Aorta (tissue), 5 donors: Measurements from ENCODE around the gene ATP6V1G1. TPM values are rescaled to one million over a fixed set of nuclear protein-coding genes. Genes with fewer than 3 reads are reported as not detected.
A peak's percentile ranks its signal among the peaks of the same experiment; 100 is the strongest.

Source experiments
- ATAC-seq: fragments of 200-7000 bp; cut with Tn5 transposase; one replicate; pipeline ENCODE4 v1.9.1; 2022; ENCODE audit warnings: moderate library complexity; ENCODE audit not compliant: low FRiP score
- DNase-seq, 2 donors: peaks; one replicate each; pipeline ENCODE4 v3.0.0-alpha.2; 2020
- H3K27ac ChIP-seq, 2 donors: one replicate each; pipeline ENCODE4 v1.5.1; 2013; ENCODE audit warnings: low read length in 2 of 2, mild to moderate bottlenecking in 2 of 2, moderate library complexity in 2 of 2, control low read depth in 1 of 2, inconsistent platforms in 1 of 2, low read depth in 1 of 2
- H3K27me3 ChIP-seq, 2 donors: one replicate each; pipeline ENCODE4 v1.6.1; 2013; ENCODE audit warnings: control low read depth in 1 of 2, low read length in 1 of 2, mild to moderate bottlenecking in 1 of 2, moderate library complexity in 1 of 2; ENCODE audit not compliant: insufficient read depth in 2 of 2, control insufficient read depth in 1 of 2
- H3K36me3 ChIP-seq, 2 donors: one replicate each; pipeline ENCODE4 v1.6.1; 2013; ENCODE audit warnings: control low read depth in 1 of 2, low read length in 1 of 2, mild to moderate bottlenecking in 1 of 2; ENCODE audit not compliant: insufficient read depth in 2 of 2, control insufficient read depth in 1 of 2
- H3K4me1 ChIP-seq, 2 donors: one replicate each; pipeline ENCODE4 v1.6.1; 2013; ENCODE audit warnings: low read length in 2 of 2, control low read depth in 1 of 2, mild to moderate bottlenecking in 1 of 2, moderate library complexity in 1 of 2; ENCODE audit not compliant: insufficient read depth in 2 of 2, control insufficient read depth in 1 of 2
- H3K4me3 ChIP-seq, 2 donors: one replicate each; pipeline ENCODE4 v1.5.1; 2013; ENCODE audit warnings: low read length in 2 of 2, control low read depth in 1 of 2, mild to moderate bottlenecking in 1 of 2
- H3K9me3 ChIP-seq: one replicate; pipeline ENCODE4 v1.6.1; 2013; ENCODE audit warnings: mild to moderate bottlenecking, low read length; ENCODE audit not compliant: control insufficient read depth
- WGBS, 2 donors: extraction: QIAGEN DNeasy Blood & Tissue Kit; methylation state at CpG; one replicate each; pipeline ENCODE4 v1.1.7; 2013; 5-methylcytosine and 5-hydroxymethylcytosine counted together
- intact Hi-C, 2 donors: fragments of 100-400 bp; cut with DNase I; formaldehyde crosslinking; loops; one replicate each; pipeline versions ENCODE4 v1.14.2 to v1.15.0; 2022
- polyA plus RNA-seq, 2 donors: library from polyadenylated mRNA; stranded (reverse); fragments of 200-250 nt; gene quantifications; one replicate each; pipeline ENCODE4 v1.2.3, GENCODE V29; 2013
- total RNA-seq, 2 donors: library from RNA; stranded (reverse); fragmentation: NEBNext Ultra II Directional; extraction: Animal tissue kit (Norgen Biotek cat#: 25700); gene quantifications; one replicate each; pipeline ENCODE4 v1.2.1, GENCODE V29; 2021
- donor health status: healthy with polysubstance abuse.
- donor health status: Bipolar disorder and iron deficiency.
- donor health status: DM: no; HTN: no; CAD: no.
- donor health status: DM: no; HTN: no; CAD: no.
- donor health status: DM: yes; HTN: yes; CAD: no.

The ATP6V1G1 gene
- total and polyA plus RNA-seq, 4 donors = 55.8 to 166 (median 83.6) TPM

DNA sequence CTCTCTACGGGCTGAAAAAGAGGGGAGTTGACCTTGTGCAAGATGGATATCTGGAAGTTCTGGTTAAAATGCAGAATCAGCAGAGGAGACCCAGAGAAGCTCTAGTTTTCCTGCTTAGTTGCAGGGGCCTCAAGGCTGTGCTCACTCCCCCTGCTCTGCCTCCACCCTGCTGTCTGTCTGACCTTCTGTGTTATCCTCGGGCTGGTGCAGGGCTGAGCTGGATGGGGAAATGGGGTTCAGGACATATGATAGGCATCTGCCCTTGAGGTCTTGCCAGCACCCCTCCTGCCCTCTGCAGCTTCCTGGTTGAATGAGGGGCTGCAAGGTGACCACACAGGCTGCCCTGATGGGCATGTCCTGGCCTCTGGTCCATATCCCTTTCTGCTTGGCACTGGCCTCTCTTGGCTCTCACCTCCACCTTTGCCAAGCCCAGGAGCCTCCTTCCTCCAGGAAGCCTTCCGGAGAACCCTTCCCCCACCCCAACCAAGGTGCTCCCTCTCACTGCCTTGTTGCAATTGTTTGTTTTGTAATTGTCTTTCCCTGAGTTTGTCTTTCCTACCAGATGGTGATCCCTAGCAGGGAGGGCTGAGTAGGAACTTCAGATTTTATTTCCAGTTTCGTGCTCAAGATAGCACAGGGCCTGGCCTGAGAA is 24.8 kb downstream of the ATP6V1G1 start:
- no peaks in the 10 kb centered on the region for H3K4me1 ChIP-seq
- 38 to 44% methylated on average over 4 of the region's 4 CpGs for WGBS, 2 donors
- H3K9me3 ChIP-seq = no peaks in the 10 kb centered on the region
- DNase-seq (no peak), ATAC-seq (no peak)
- intact Hi-C loops = no loop called here
- no peaks in the 10 kb centered on the region for H3K27me3 ChIP-seq
- H3K4me3 ChIP-seq = peak overlapping the region; percentile 85 to 92
- peak overlapping the region in 1 of 2 donors; percentile 85 for H3K27ac ChIP-seq
- H3K36me3 ChIP-seq = no peaks in the 10 kb centered on the region

DNA sequence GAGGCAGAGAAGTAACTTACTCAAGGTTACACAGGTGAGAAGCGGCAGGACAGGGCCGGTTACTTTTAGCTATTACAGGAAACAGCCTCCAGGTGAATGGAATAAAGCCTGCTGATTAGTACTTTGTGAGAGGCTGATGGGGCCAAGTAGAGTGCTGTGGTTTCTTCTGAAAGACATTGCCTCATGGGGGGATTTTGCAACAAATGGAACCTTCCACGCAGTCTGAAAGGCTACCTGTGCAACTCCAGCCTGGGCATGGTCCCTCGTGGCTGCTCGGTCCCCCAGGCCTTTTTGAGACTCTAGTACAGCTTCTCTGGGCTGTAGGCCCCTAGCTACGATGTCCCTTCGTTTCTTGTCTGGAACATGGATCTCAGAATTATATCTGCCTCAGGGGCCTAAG is 25.5 kb downstream of the ATP6V1G1 start:
- 87 to 89% methylated on average over 7 of the region's 7 CpGs for WGBS, 2 donors
- Histone ChIP-seq H3K4me3 (no peak overlapping the region), H3K4me1 (no peaks in the 10 kb centered on the region), H3K27me3 (no peaks in the 10 kb centered on the region), H3K27ac (no peak overlapping the region), H3K9me3 (no peaks in the 10 kb centered on the region), H3K36me3 (no peaks in the 10 kb centered on the region)
- ATAC-seq (no peak), DNase-seq (no peak)
- intact Hi-C loops = no loop called here

DNA sequence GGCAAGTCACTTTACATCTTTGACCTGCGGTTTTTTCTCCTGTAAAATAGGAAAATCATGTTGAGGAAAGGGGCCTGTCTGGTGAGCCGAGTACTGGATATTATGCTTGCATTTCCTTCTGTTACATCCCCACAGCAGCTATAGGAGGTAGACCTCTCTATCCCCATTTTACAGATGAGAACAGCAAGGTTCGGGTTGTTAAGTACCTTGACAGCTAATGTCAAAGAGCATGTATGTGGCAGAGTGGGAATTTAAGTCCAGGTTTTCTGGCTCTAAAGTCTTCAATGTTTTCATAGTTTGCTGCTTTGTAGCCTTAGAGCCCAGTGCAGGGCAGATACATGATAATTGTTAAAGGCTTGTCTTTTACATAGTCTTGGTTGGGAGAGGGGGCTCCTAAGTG is 26.4 kb downstream of the ATP6V1G1 start:
- DNase-seq (no peak), ATAC-seq (no peak)
- no peak overlapping the region for H3K27ac ChIP-seq
- H3K9me3 ChIP-seq = no peaks in the 10 kb centered on the region
- H3K4me1 ChIP-seq = no peaks in the 10 kb centered on the region
- intact Hi-C loops = no loop called here
- H3K4me3 ChIP-seq = no peak overlapping the region
- H3K36me3 ChIP-seq = no peaks in the 10 kb centered on the region
- WGBS, 2 donors = 63 to 64% methylated on average over 3 of the region's 3 CpGs
- H3K27me3 ChIP-seq = no peaks in the 10 kb centered on the region

DNA sequence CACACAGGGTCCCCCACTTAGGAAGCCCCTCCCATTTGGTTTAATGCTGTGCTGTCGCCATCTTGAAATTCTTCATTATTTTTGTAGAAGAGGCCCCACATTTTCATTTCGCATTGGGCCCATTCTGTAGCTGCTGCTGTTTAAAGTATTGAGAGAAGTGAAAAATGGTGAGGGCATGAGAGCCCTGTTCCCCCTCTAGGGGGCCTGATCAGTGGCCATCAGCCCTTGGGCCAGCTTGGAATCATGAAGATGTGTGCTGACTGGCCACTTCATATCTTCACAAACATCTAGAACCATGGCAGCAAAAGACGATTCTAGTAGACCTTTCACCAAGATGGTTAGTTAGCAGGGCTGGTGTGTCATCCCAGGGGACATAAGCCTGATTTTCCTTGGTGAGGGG is 26.8 kb downstream of the ATP6V1G1 start:
- Histone ChIP-seq H3K4me3 (no peak overlapping the region), H3K36me3 (no peaks in the 10 kb centered on the region), H3K4me1 (no peaks in the 10 kb centered on the region), H3K27me3 (no peaks in the 10 kb centered on the region), H3K27ac (no peak overlapping the region), H3K9me3 (no peaks in the 10 kb centered on the region)
- no peak for ATAC-seq
- 89 to 90% methylated on average over 3 of the region's 3 CpGs for whole genome bisulfite sequencing, 2 donors
- intact Hi-C loops = no loop called here
- no peak for DNase-seq

DNA sequence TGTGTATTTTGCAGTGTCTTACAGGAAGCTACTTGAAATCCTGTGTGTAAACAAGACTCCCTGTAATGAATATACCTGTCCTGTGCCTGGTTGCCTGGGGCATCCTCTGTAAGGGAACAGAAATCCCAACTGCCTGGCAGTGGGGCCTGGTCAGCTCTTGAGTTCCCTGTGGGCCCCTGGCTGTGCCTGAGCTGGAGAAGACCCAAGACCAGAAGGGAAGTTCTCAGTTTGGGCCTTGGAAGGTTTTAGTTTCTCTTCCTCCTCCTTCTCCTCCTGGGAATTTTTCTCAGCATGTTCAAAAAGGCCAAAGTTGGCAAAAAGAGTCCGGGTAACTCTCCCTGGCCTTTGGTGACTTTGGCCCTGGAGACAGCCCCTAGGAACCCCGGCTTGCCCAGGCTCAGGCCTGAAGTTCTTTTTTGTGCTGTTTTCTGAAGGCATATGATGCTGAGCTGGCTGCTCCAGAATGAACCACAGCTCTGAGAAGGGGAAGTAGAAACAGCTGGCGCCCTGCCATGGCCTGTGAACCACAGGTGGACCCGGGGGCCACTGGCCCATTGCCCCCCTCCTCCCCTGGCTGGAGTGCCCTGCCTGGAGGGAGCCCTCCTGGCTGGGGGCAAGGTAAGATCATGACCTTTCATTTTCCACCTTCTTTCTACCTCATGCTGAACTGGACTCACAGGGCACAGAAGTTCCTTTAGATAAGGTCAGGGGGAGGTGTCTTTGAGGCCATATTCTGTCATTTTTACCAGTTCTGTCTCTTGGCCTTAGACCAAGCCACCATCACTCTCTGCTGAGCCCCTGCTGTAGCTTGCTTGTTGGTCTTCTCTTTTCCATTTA is 29.3 kb downstream of the ATP6V1G1 start:
- Histone ChIP-seq H3K4me3 (no peak overlapping the region), H3K36me3 (no peaks in the 10 kb centered on the region), H3K27ac (no peak overlapping the region), H3K27me3 (no peaks in the 10 kb centered on the region), H3K4me1 (no peaks in the 10 kb centered on the region), H3K9me3 (no peaks in the 10 kb centered on the region)
- WGBS, 2 donors = 18 to 20% methylated on average over 4 of the region's 4 CpGs
- intact Hi-C loops = no loop called here
- peak; percentile 87 to 88 for DNase-seq
- ATAC-seq = peak; percentile 47

DNA sequence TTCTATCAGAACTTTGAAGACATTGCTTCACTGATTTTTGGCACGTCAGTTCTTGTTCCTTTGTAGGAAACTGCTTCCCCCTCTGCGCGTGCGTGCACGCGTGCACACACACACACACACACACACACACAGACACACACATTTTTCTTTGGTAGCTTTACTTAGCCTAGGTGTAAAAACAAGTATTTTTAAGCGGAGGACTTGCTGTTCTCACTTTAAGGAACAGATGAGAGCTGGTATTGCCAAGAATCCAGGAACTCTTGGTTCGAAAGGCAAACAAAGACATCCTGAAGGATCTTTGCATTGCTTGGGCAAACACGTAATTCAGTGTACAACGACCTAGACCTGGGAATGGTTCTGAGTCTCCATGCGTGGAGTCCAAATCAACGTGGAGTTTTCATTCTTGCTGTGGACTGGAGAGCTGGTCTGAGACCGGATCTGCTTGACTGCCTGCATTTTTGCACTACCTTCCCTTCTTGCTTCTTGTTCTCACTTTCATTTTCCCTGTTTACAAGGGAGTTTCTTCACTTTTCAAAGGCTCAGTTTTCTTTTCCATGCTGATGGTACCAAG is 31.7 kb downstream of the ATP6V1G1 start:
- Histone ChIP-seq H3K9me3 (no peaks in the 10 kb centered on the region), H3K27ac (peak overlapping the region in 1 of 2 donors; percentile 29), H3K27me3 (no peaks in the 10 kb centered on the region), H3K36me3 (no peaks in the 10 kb centered on the region), H3K4me1 (no peaks in the 10 kb centered on the region), H3K4me3 (no peak overlapping the region)
- 69 to 83% methylated on average over 13 of the region's 13 CpGs for WGBS, 2 donors
- no peak for ATAC-seq
- intact Hi-C loops = no loop called here
- no peak for DNase-seq

DNA sequence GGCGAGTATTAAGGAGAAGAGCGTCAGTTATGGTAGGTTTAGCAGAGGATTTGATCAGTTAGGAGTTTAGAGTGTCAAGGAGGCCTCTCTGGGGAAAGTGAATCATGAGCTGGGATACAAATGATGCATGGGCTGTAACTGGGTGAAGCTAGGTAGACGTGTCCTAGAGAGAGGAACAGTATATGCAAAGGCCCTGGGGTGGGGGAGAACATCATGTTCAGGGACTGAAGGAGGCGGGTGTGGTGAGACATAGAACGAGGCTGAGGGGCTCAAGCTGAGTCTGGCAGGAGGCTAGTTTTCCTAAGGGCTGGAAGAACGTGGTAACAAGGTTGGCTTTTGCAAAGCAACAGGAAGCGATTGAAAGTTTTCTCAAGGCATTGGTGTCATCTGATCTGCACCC is 34.0 kb downstream of the ATP6V1G1 start:
- no peak overlapping the region for H3K4me3 ChIP-seq
- H3K27me3 ChIP-seq = no peaks in the 10 kb centered on the region
- no peak for DNase-seq
- H3K4me1 ChIP-seq = no peaks in the 10 kb centered on the region
- H3K27ac ChIP-seq = no peak overlapping the region
- 71 to 73% methylated on average over 7 of the region's 7 CpGs for WGBS, 2 donors
- intact Hi-C loops = no loop called here
- ATAC-seq = no peak
- no peaks in the 10 kb centered on the region for H3K9me3 ChIP-seq
- no peaks in the 10 kb centered on the region for H3K36me3 ChIP-seq

DNA sequence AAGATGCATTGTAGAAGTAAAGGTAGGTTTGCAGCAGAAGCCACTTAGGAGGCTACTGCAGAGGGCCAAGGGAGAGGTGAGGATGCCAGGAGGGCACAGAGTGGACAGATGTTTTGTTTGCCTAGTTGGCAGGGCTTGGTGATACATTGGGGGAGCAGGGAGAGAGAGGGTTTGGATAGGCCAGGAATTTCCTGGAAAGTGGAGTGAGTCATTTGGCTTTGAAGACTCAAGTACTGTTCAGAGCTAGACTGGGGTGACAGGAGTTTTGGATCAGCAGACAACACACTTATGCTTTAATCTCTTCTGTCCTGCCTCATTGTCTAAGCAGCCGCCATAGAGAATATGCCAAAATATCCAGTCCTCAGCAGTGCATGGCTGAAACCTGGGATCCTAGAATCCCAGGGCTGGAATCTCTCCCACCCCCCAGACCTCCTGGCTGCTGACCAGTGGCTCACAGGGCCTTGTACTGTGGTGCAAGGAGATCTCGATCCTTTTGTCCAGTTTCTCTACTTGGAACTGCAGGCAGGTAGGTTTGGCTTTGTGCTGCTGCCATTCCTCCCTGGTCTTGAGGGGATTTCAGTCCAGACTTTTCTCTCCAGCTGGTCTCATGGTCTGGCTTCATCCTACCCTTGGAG is 34.5 kb downstream of the ATP6V1G1 start:
- DNase-seq (no peak), ATAC-seq (peak; percentile 71)
- Histone ChIP-seq H3K4me1 (no peaks in the 10 kb centered on the region), H3K27ac (no peak overlapping the region), H3K4me3 (no peak overlapping the region), H3K36me3 (no peaks in the 10 kb centered on the region), H3K27me3 (no peaks in the 10 kb centered on the region), H3K9me3 (no peaks in the 10 kb centered on the region)
- intact Hi-C loops = no loop called here
- WGBS, 2 donors = 9 to 16% methylated on average over 2 of the region's 2 CpGs
